SIG-M5 treated with dmso at 0.1 percent for 504 hours (cell line): ENCODE data around the gene ARHGEF10L.

ENCODE experiments used
- DNase-seq: peaks from one replicate; lab custom pipeline; 2025; ENCODE audit not compliant: unreplicated experiment; lab: John Stamatoyannopoulos, UW

Gene ARHGEF10L

DNA sequence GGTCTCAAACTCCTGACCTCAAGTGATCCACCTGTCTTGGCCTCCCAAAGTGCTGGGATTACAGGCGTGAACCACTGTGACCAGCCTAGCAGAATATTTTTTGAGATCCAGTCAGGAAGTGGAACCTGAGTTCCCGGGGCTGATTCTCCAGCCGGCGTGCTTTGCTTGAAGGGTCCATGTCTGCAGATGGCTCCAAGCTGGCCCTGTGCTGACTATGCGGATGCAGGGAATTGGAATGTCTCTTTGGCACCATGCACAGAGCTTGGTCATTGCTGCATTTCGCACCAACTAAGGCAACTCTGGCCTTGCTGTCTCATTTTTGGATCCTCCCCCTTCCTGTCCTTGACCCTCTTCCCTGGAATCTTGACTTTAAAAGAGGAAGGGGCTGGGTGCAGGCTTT is 28.1 kb downstream of the ARHGEF10L start:
- DNase-seq, result no peak

DNA sequence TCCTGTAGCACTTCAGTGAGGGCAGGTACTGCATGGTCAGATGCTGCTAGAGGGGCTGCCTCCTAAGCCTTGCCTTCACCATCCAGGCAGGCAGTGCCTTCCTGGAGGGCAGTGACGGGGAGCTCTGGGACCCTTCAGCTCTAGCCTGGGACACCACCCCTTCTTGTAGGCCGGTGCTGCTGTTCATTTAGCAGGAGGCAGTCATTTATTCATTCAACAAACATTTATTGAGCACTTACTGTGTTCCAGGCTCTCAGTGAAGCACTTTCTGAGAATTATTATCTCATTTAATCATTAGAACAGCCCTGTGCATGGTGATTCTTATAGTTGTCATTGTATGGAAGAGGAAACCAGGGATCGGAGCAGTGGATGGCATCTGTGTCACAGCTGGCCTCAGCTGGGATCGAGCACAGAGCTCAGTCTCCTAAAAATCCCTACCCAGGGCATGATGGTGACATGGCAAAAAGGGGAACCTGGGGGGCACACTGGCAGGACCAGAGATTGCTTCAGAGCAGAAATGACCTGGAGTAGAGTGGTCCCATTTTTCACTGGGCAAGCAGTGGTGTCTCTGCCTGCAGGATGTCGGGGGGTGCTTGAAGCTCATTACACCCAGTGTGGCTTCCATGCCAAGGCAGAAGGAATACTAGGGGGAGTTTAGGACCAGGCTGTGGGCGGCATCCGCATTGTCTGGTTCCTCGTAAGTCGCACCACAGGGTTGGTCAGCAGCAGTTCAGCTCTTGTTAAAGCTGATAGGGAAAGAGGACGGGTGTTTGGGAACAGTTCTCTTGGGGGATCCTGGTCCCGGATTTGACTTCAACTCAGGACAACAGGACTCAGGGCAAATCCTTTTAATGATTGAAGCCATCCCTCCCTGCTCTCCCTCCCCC is 28.8 kb downstream of the ARHGEF10L start:
- no peak for DNase-seq

DNA sequence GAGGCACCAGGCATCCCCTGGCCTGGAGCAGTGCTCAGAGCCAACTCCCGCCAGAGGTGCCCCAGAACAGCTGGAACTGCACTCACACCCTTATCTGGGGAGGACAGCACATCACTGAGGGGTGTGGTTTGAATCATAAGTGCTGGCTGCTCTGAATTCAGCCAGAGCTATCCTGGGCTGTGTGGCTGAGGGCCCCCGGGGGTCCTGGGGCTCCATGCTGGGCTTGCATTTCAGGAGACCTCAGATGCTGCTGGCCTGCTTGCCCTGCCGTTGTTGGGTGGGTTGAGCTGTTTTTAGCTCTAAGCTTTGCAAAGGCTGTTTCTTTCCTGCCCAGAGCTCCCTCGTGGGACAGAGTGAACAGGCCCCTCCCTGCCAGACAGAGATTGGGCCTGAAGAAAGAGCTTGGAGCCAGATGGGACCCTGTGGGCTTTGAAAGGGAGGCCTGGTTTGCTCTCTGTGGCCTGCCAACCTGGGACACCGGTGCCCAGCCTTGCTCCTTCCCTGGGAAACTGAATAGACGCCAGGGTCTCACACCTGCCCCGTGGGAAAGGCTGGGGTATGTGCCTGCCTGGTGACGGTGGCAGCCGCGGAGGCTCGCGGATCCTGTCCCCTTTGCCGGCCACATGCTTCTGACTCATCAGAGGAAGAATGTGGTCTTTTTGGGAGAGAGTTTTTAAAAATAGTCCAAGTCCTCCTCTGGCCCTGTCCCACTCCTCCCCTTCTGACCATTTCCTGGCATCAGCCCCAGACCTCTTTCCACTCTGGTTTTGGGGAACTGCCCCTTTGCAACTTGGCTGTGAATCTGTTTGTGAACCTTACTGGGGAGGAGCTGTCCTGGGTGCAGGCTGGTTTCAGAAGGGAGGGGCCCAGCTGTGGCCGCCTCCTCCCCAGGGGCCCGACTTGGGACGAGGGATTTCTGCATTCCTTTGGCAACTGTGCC is 30.0 kb downstream of the ARHGEF10L start:
- no peak for DNase-seq

- DNase-seq, result no peak
Measured at GRCh38 chr1:17570228-17570627, 30.7 kb downstream of the ARHGEF10L start.

DNA sequence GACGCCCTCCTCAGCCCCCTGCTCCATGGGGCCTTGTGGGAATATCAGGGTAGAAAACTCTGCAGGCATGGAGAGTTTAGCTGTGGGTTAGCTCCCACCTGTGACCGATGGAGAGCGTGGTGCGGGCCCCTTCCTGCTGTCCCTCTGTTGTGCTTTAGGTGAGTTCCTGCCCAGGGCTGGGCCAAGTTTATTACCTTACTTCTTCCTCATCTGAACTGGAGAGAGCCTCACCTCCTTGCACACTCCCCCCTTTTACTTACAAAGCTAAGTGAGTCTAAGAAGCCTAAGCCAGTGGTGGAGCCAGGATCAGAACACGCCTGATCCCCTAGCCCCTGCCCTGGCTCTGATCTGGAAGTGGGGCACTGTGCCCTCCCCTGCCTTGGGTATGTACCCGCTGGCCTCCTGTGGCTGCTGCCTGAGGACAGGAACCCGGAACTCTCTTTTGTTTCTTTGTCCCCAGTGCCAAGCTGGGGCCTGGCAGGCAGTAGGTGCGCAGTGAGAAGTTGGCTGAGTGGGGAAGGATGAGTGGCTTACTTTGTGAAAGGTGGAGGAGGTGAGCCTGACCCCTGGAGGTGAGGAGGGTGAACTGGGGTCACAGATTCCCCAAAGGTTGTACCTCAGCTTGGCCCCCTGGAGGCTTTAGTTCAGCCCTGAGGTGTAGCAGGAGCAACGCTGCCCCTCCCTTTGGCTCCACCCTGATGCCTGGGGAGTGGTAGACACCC is 32.9 kb downstream of the ARHGEF10L start:
- DNase-seq, result no peak

GRCh38 chr1:17573518-17574041 is 34.1 kb downstream of the ARHGEF10L start:
- no peak for DNase-seq

- no peak for DNase-seq
Measured at GRCh38 chr1:17574516-17574915, 35.0 kb downstream of the ARHGEF10L start.

DNA sequence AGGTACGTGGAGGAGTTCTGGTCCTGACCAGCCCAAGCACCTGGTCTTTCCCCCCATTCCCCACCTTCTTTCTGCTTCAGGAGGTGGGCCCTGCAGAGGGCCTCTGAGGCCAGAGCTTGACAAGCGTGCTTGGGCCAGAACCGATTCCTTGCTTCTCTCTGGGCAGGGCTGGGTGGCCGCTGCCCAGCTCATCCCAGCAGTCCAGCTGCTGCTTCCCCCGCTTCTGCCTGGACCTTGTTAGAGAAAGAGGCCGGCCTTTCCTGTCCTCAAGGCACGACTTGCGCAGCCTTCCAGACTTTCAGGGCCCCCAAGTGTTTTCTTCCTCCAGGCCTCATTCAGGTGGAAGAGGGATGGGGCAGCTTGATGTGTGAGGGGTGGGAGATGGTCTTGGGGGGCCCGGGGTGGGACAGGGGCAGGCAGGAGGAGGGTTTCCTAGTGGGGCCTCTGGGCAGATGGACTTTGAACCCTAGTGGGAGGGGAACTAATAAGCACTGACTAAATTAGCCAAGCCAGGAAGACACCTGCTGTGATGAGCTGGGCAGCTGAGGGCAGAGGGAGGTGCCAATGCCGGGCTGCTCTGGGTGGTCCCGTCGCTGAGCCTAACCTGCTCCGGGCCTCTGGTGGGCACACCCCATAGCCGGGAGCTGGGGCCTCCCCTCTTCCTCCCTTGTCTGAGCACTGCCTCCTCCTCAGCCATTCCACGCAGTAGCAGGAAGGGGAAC is 36.5 kb downstream of the ARHGEF10L start:
- no peak for DNase-seq

DNA sequence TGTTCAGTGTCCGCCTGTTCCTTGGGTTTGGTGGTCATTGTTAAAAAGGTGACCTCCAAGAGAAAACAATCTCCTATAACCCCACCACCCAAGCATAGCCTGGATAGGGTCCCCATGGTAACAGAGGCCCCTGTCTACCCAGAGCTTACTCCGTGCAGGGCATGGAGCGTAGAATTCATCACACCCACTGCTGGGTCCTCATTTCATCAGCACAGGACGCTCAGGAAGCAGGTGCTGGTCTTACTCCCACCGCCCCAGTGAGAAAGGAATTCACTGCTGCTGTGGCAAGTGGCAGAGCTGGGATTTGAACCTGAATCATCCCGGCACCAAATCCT is 37.0 kb downstream of the ARHGEF10L start:
- DNase-seq, result no peak

GRCh38 chr1:17577907-17578297 is 38.4 kb downstream of the ARHGEF10L start:
- DNase-seq, result no peak

GRCh38 chr1:17579951-17580939 is 40.7 kb downstream of the ARHGEF10L start:
- no peak for DNase-seq

DNA sequence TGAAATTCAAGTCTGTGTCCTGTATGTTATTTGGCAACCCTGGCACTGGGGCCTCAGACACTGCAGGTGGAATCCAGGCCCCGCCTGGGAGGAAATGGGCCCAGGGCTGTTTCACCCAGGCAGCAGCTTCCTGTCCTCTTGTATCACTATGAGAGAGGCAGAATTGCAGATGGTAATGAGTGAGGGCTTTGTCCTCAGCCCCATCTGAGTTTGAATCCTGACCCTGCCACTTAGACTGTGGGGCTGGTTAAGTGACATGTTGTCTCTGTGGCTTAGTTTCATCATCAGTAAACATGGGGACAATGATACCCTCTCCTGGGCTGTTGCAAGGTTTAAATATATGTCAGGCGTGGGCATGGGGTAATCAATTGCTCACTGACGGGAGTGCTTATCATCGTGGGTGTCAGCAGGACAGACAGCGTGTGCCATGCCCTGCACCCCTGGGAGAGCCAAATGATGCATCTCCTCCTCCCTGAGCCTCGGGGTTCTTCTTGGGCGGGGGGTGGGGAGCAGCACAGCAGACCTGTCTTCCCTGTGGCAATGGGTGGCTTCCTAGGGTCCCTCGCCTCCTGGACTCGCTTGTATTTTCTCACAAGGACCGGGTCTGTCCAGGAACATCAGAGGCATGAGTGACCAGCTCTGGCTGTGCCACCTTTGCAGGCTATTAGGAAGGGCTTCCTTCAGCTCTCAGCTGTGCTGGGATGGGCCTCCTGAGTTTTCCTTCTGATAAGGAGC is 42.1 kb downstream of the ARHGEF10L start:
- peak; percentile 20 for DNase-seq

- peak; percentile 6 for DNase-seq
Measured at GRCh38 chr1:17582124-17582774, 42.8 kb downstream of the ARHGEF10L start.

GRCh38 chr1:17584539-17584938 is 45.0 kb downstream of the ARHGEF10L start:
- no peak for DNase-seq

DNA sequence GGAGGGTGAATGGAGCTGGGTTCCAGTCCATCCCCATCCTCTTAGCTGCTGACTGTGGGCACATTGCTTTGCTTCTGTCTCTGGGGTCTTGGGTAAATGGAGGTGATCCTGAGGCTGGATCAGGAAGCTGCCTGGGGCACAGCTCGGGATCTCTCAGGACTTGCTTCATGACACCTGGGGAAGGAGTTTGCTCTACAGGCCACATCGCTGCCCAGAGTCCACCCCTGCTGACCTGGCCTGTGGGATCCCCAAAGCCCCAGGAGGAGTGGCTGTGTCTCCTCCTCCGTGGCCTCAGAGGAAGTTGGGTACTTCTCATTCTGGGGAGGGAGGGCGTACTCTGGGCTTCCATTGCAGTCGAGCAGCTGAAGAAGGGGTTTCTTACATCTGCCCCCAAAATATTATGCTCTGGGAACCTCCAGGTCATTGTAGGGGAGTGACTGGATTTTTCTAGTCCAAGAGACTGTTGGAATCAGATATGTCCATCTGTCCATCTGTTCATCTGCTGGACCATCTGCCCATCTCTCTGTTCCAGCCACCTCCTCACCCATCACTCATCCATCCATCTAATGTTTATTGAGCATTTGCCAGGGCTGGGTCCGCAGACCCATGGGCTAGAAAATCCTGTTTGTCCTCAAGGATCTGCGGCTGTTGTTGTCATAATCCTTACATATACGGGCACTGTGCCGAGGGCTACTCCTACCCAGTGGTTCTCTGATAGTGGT is 45.9 kb downstream of the ARHGEF10L start:
- no peak for DNase-seq

- no peak for DNase-seq
Measured at GRCh38 chr1:17586172-17586964, 46.9 kb downstream of the ARHGEF10L start.

DNA sequence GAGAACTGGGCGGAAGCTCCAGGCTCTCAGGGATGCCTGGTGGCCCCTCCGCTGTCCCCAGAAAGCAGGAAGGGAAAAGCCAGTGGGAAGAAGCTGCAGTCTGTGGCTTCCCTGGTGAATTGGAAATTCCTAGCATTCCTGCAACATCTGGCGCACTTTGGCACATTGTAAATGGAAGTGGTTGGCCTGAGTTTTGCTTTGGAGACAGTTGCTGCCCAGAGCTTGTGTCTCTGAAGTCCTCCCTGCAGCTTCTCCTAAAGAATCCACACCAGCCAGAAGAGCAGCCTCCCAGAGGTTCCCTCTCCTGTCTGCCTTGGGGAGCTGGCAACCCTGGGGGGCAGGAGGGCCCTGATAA is 48.2 kb downstream of the ARHGEF10L start:
- no peak for DNase-seq
